CD4-positive, alpha-beta T cell (primary cell): ENCODE results near the gene CDK6. TPM values are rescaled to one million over a fixed set of nuclear protein-coding genes. Genes with fewer than 3 reads are reported as not detected.

ENCODE experiments used
- ATAC-seq: fragments of 200-7000 bp; cut with Tn5 transposase; one replicate; pipeline ENCODE4 v1.10.0; 2022; ENCODE audit warnings: mild to moderate bottlenecking; ENCODE audit not compliant: poor library complexity
- CTCF ChIA-PET: fragments of 350-600 bp; sonication (Branson Sonifier 250); formaldehyde crosslinking; loops from one replicate; lab custom pipeline; 2021; ENCODE audit warnings: antibody characterized with exemption, inconsistent platforms; lab: Charles Lee
- POLR2A ChIA-PET: fragments of 350-600 bp; sonication (Branson Sonifier 250); formaldehyde crosslinking; loops from one replicate; lab custom pipeline; 2021; ENCODE audit warnings: antibody characterized with exemption, inconsistent platforms; lab: Charles Lee
- DNase-seq, 14 experiments: peaks; one replicate each; pipeline ENCODE4 v3.0.0-alpha.2; 2013 to 2020; ENCODE audit warnings: mixed read lengths in 2 of 14
- H3K27ac ChIP-seq, 2 donors: one replicate each; pipeline versions ENCODE4 v1.5.1 to v1.7.0; 2013; ENCODE audit warnings: low read length in 2 of 2, low read depth in 1 of 2, mild to moderate bottlenecking in 1 of 2
- H3K27me3 ChIP-seq, 2 experiments: 1 replicate in 1 of 2; 2 replicates in 1 of 2; pipeline versions ENCODE4 v1.6.1 to v1.7.0; 2013; ENCODE audit warnings: low read length in 2 of 2, control low read depth in 1 of 2, mild to moderate bottlenecking in 1 of 2, moderate library complexity in 1 of 2; ENCODE audit not compliant: insufficient read depth in 2 of 2, control insufficient read depth in 1 of 2
- H3K36me3 ChIP-seq: one replicate; pipeline ENCODE4 v1.6.1; 2013; ENCODE audit warnings: low read length, control low read depth; ENCODE audit not compliant: insufficient read depth
- H3K4me1 ChIP-seq: one replicate; pipeline ENCODE4 v1.6.1; 2013; ENCODE audit warnings: low read length, control low read depth; ENCODE audit not compliant: insufficient read depth
- H3K4me3 ChIP-seq: one replicate; pipeline ENCODE4 v1.5.1; 2013; ENCODE audit warnings: mild to moderate bottlenecking, low read length, moderate library complexity
- H3K9me3 ChIP-seq, 2 experiments: 1 replicate in 1 of 2; 2 replicates in 1 of 2; pipeline versions ENCODE4 v1.6.1 to v1.7.0; 2013; ENCODE audit warnings: low read length in 2 of 2, mild to moderate bottlenecking in 2 of 2, control low read depth in 1 of 2, moderate library complexity in 1 of 2; ENCODE audit not compliant: control insufficient read depth in 1 of 2, insufficient read depth in 1 of 2
- H3K27ac Mint-ChIP-seq: one replicate; pipeline ENCODE4 v1.8.0; 2020; ENCODE audit warnings: mixed read lengths
- H3K27me3 Mint-ChIP-seq: one replicate; pipeline ENCODE4 v1.8.0; 2021; ENCODE audit warnings: mixed read lengths
- H3K36me3 Mint-ChIP-seq: one replicate; pipeline ENCODE4 v1.8.0; 2021; ENCODE audit warnings: low read depth, mixed read lengths
- H3K4me1 Mint-ChIP-seq: one replicate; pipeline ENCODE4 v1.8.0; 2021; ENCODE audit warnings: low read depth, mixed read lengths
- H3K4me3 Mint-ChIP-seq: one replicate; pipeline ENCODE4 v1.8.0; 2020; ENCODE audit warnings: mild to moderate bottlenecking, mixed read lengths
- H3K9me3 Mint-ChIP-seq: one replicate; pipeline ENCODE4 v1.8.0; 2020; ENCODE audit warnings: mixed read lengths
- CTCF ChIP-seq: fragments of 200-600 bp; IDR thresholded peaks from one replicate; pipeline ENCODE4 v1.8.0; 2022; ENCODE audit warnings: antibody characterized with exemption, mild to moderate bottlenecking
- intact Hi-C, 2 experiments: fragments of 100-400 bp; cut with DNase I in 1 of 2; cut with micrococcal nuclease in 1 of 2; formaldehyde crosslinking; loops; one replicate each; pipeline versions ENCODE4 v1.15.1 to v1.9.0; 2023 to 2025; cut with DNase I, micrococcal nuclease
- total RNA-seq, 174 experiments: library from RNA in 2 of 174; stranded (reverse) in 2 of 174; gene quantifications; one replicate each; pipeline ENCODE4 v1.2.3 and lab custom pipeline; 2021 to 2026

Gene CDK6
- total RNA-seq, 2 experiments from 2014 or later, result 13.0 to 13.7 TPM

DNA sequence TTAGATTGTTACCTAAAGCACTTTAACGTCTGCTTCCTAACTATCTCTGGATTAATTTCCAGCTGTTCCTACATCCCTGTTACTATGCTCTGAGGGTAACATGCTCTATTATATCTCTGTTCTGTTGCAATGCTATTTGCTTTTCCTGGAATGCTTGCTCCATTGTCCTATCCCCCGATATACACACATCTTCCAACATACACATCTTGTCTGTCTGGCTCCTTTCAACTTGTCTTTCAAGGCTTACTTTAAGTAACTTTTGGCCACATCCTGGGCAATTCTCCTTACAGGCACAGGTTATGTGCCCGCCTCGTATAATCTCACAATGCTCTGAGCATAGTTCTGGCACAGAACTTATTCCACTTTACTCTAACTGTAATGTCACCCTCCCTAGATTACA is 96.2 kb downstream of the CDK6 start:
- DNase-seq (no peak), ATAC-seq (no peak)
- Histone ChIP-seq H3K4me3 (no peak overlapping the region), H3K27ac (no peak overlapping the region), H3K4me1 (no peaks in the 10 kb centered on the region), H3K27me3 (no peaks in the 10 kb centered on the region), H3K36me3 (no peaks in the 10 kb centered on the region), H3K9me3 (no peaks in the 10 kb centered on the region)
- Mint-ChIP-seq H3K27me3 (no peaks in the 10 kb centered on the region), H3K4me1 (peaks cover 3% of the 10 kb centered on the region), H3K36me3 (peaks cover 6% of the 10 kb centered on the region), H3K4me3 (no peak overlapping the region), H3K27ac (no peak overlapping the region), H3K9me3 (no peaks in the 10 kb centered on the region)
- CTCF ChIA-PET, result interaction anchor here (1.0 kb wide), 1 partner anchor 8 kb away, joined by 3 read pairs; no protein-coding TSS in a partner anchor
- TF ChIP-seq CTCF, result no peak
- POLR2A ChIA-PET, result no interaction called here
- intact Hi-C loops, result no loop called here

- H3K4me3 Mint-ChIP-seq, result no peak overlapping the region
- no peak for ATAC-seq
- TF ChIP-seq CTCF, result no peak
- ChIA-PET POLR2A (interaction anchor here (0.5 kb wide), 1 partner anchor 114 kb away, joined by 4 read pairs; no protein-coding TSS in a partner anchor), CTCF (interaction anchor here (1.0 kb wide), 1 partner anchor 9 kb away, joined by 3 read pairs; no protein-coding TSS in a partner anchor)
- Histone ChIP-seq H3K4me1 (no peaks in the 10 kb centered on the region), H3K36me3 (no peaks in the 10 kb centered on the region), H3K27me3 (no peaks in the 10 kb centered on the region), H3K9me3 (no peaks in the 10 kb centered on the region), H3K27ac (no peak overlapping the region), H3K4me3 (no peak overlapping the region)
- H3K36me3 Mint-ChIP-seq, result peaks cover 6% of the 10 kb centered on the region
- H3K9me3 Mint-ChIP-seq, result no peaks in the 10 kb centered on the region
- H3K27ac Mint-ChIP-seq, result no peak overlapping the region
- no peaks in the 10 kb centered on the region for H3K27me3 Mint-ChIP-seq
- DNase-seq, result no peak
- H3K4me1 Mint-ChIP-seq, result peaks cover 3% of the 10 kb centered on the region
- intact Hi-C loops, result no loop called here
Measured at GRCh38 chr7:92739091-92739490, 97.3 kb downstream of the CDK6 start.

DNA sequence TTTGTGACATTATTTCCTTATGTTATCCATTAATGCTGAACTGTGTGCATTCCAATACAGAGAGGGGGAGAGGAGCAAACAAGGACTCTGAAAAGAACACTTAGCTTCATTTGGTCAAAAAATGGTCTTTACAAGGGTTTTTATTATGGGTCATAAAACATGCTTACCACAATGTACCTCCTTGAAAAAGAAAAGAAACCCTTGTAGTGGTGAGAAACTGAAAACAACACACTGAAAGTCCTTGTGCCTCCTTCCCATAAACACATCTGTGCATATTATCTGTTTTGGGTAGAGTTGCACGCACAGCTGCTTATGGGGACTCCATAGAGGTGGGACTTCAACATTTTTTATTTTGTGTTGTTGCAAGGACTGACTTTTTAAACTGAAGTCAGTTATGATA is 98.7 kb downstream of the CDK6 start:
- Histone ChIP-seq H3K9me3 (no peaks in the 10 kb centered on the region), H3K4me1 (no peaks in the 10 kb centered on the region), H3K27ac (no peak overlapping the region), H3K4me3 (no peak overlapping the region), H3K27me3 (no peaks in the 10 kb centered on the region), H3K36me3 (no peaks in the 10 kb centered on the region)
- TF ChIP-seq CTCF, result no peak
- H3K27ac Mint-ChIP-seq, result no peak overlapping the region
- DNase-seq (no peak), ATAC-seq (no peak)
- no peaks in the 10 kb centered on the region for H3K9me3 Mint-ChIP-seq
- peaks cover 7% of the 10 kb centered on the region for H3K4me1 Mint-ChIP-seq
- no peak overlapping the region for H3K4me3 Mint-ChIP-seq
- intact Hi-C loops, result no loop called here
- H3K27me3 Mint-ChIP-seq, result no peaks in the 10 kb centered on the region
- ChIA-PET CTCF (no interaction called here), POLR2A (no interaction called here)
- peaks cover 6% of the 10 kb centered on the region for H3K36me3 Mint-ChIP-seq
